GM12874 (cell line): ENCODE results near the gene PSMC3.

Source experiments
- TF ChIP-seq, protein P1 (sequence below): IDR thresholded peaks from 2 replicates; pipeline ENCODE4 v1.5.1; 2011; ENCODE audit warnings: low read depth, mild to moderate bottlenecking, control low read depth, low read length, moderate library complexity; ENCODE audit not compliant: insufficient read depth

Gene PSMC3

DNA sequence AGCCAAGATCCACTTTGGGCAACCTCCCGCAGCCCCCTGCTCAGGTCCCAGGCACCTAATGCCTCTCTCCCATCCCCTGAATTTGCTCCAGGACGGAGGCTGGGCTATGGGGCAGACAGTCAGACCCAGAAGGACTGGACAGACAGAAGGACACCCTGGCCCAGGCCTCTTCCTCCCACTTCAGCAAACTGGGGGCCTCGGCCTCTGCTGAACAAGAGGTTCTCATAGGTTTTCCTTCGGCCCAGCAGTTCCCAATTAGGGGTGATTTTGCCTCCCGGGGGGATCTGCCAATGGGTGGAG is 51.6 kb downstream of the PSMC3 start:
- TF ChIP-seq, protein P1, sequence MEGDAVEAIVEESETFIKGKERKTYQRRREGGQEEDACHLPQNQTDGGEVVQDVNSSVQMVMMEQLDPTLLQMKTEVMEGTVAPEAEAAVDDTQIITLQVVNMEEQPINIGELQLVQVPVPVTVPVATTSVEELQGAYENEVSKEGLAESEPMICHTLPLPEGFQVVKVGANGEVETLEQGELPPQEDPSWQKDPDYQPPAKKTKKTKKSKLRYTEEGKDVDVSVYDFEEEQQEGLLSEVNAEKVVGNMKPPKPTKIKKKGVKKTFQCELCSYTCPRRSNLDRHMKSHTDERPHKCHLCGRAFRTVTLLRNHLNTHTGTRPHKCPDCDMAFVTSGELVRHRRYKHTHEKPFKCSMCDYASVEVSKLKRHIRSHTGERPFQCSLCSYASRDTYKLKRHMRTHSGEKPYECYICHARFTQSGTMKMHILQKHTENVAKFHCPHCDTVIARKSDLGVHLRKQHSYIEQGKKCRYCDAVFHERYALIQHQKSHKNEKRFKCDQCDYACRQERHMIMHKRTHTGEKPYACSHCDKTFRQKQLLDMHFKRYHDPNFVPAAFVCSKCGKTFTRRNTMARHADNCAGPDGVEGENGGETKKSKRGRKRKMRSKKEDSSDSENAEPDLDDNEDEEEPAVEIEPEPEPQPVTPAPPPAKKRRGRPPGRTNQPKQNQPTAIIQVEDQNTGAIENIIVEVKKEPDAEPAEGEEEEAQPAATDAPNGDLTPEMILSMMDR: no peak

DNA sequence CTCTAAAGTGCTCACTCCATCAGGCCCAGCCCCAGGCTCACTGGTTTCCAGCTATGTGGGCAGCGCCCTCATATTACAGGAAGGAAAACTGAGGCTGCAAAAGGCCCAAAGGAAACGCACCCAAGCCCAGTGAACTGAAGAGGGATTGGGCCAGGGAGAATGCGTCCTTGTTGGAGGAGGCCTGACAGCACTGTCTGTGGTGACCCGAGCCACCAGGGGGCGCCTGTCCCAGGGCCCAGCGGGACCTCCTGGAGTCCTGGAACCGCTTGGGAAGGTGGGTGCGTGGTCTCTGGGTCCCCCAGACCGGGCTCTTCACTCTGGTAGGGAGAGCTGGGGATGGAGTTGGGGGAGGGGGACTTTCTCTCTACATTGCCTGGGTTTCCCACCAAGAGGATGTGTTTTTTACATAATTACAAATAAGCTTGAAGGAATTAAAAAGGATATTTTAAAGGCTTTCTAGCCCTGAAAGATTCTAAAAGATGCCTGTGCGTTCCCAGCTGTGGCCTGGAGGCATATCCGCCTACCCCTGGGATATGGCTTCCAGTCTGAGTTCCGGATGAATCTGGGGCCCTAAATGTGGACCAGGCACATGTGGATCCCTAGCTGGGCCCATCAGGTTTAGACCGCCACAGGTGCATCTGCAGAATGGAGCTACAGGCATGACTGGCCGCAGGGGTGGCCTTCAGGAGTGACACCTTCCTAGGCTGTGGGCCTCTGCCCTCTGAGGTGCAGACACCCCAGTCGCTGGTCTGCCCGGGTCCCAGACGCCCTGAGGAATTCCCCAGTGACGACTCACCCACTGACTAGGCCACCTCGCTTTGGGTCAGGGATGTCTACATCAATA is 52.1 kb downstream of the PSMC3 start:
- TF ChIP-seq, protein P1: peak; percentile 97

DNA sequence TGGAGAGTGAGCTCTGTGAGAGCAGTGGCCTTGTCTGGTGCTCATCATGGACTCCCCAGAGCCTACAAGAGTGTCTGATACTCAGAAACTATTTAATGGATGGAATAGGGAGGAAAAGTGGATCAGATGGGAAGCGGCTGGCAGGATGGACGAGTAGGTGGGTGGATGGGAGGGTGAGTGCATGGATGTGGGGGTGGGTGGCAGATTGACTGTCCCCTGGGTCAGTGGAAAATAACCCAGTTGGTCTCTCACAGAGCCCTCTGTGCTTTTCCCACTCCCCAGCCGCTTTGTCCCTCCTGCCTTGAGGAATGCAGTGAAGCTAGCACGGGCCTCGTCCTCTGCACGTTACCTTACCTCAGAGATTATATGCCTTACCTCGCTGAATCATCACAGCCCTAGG is 53.8 kb downstream of the PSMC3 start:
- TF ChIP-seq, protein P1: no peak

DNA sequence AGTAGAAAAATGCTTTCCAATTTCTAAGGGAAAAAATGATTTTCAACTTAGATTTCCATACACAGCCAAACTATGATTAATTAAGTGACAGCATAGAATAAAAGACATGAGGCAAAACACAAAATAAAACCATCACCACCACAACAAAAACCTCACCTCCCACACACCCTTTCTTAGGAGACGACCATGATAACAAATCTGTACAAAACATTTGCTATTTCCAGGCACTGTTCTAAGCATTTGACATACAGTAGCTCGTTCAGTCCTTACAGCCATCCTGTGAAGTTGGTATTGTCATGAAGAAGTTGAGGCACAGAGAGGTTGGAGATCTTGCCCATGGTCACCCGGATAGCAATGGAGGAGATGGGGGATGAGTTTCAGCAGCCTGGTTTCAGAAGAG is 56.6 kb downstream of the PSMC3 start:
- TF ChIP-seq, protein P1: no peak
